PC-9 (cell line): Measurements from ENCODE around the gene TPRN.

Experiments used
- CTCF ChIP-seq: fragments of 200-600 bp; sonication (generic); conservative IDR thresholded peaks from 2 replicates; pipeline ENCODE4 v1.6.1; 2017; ENCODE audit warnings: mixed run types, antibody characterized with exemption, mild to moderate bottlenecking, moderate library complexity
- EZH2 ChIP-seq: fragments of 200-600 bp; sonication (generic); IDR thresholded peaks from 2 replicates; pipeline ENCODE4 v1.8.0; 2017; ENCODE audit warnings: antibody characterized with exemption, low read depth

GRCh38 chr9:137234055-137234697 is 33.6 kb upstream of the TPRN start:
- no peak for TF ChIP-seq CTCF
- no peak for TF ChIP-seq EZH2
